ENCODE results near the gene PRSS27.

Gene PRSS27

DNA sequence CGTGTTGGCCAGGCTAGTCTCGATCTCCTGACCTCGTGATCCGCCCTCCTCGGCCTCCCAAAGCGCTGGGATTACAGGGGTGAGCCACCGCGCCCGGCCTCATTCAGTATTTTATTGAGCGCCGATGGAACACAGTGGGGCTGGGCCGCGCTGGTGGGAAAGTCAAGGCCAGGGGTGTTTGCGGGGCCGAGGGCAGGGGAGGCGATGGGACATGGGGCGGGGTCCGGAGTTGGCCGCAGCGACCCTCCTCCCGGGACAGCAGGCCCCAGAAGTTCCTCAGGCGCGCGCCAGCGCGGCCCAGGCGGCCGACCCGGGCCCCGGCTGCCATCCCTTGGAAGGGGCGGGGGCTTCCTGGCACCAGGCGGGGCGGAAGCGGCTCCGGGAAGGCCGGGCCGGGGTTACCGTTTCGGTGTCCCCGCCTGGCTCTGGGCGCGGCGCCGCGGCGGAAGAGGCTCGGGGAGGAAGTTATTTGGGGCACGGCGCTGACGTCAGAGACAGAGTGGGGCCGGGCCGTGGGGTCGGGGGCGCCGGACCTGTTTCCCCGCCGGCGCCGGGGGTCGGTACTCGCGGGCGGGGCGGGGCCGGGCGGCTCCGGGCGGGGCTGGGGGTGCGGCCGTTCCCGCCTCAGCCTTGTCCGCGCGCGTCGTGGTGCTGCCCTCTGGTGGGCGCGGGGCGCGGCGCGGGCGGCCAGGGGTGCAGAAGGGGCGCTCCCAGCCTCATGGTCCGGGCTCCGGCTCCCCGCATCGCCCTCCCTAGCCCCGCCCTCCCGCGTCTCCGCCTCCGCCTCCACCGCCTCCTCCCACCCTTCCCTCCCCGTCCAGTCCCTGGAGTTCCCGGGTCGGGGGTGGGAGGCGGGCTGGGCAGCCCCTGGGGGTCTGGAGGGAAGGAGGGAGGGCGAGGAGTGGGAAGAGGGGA lies 952 bp upstream of the PRSS27 start:
- Histone ChIP-seq H3K27me3 (replicated peaks) (no peaks in the 10 kb centered on the region), H3K36me3 (replicated peaks) (no peaks in the 10 kb centered on the region), H3K27ac (no peak overlapping the region), H3K4me3 (ENCODE audit: low read depth, low read length) (peak overlapping the region; percentile 58)
- peak; percentile 57 for DNase-seq
- TF ChIP-seq, protein P1, sequence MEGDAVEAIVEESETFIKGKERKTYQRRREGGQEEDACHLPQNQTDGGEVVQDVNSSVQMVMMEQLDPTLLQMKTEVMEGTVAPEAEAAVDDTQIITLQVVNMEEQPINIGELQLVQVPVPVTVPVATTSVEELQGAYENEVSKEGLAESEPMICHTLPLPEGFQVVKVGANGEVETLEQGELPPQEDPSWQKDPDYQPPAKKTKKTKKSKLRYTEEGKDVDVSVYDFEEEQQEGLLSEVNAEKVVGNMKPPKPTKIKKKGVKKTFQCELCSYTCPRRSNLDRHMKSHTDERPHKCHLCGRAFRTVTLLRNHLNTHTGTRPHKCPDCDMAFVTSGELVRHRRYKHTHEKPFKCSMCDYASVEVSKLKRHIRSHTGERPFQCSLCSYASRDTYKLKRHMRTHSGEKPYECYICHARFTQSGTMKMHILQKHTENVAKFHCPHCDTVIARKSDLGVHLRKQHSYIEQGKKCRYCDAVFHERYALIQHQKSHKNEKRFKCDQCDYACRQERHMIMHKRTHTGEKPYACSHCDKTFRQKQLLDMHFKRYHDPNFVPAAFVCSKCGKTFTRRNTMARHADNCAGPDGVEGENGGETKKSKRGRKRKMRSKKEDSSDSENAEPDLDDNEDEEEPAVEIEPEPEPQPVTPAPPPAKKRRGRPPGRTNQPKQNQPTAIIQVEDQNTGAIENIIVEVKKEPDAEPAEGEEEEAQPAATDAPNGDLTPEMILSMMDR (IDR thresholded peaks at IDR 0.05; ENCODE audit: low read depth, low read length, missing control alignments) = peak; percentile 43
- in situ Hi-C loops (cut with HindIII; ENCODE audit: low pct_ligation_motif_present, low sequenced_read_pairs) = no loop called here

DNA sequence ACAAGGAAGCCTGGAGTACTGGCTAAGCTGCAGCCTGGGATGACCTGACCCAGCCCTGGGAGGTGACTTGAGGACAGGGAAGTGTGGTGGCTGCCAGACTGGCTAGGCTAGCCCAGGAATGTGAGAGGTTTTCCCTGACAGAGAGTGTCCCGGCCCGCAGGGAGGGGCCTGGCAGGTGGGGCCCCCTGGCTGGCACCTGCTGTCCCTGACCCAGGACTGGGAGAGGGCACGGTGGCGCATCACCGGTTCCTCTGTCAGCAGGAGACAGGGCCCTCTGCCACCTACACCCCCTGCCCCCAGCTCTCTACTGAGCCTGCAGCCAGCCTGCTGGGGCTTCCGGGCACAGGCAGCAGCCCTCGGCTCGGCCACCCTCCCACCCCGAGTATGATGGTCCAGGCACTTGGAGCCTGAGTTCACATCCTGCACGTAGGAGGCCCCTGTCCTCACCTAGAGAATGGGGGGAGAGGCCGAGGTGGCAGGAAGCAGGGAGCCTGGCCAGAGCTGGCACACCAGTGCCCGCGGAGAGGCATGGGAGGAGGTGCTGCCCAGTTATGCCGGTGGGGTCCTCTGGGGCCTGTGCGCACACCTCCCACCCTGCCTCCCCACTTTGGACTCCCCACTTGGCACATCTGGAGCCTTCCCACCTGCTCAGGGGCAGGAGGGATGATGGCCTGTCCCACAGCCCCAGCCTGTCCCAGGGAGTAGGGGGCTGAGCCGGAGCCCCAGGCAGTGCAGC lies 528 bp downstream of the PRSS27 start:
- TF ChIP-seq, protein P1 (IDR thresholded peaks at IDR 0.05; ENCODE audit: low read depth, low read length, missing control alignments) = no peak
- Histone ChIP-seq H3K4me3 (ENCODE audit: low read depth, low read length) (no peak overlapping the region), H3K27me3 (replicated peaks) (no peaks in the 10 kb centered on the region), H3K27ac (no peak overlapping the region), H3K36me3 (replicated peaks) (no peaks in the 10 kb centered on the region)
- in situ Hi-C loops (cut with HindIII; ENCODE audit: low pct_ligation_motif_present, low sequenced_read_pairs) = no loop called here
- no peak for DNase-seq

DNA sequence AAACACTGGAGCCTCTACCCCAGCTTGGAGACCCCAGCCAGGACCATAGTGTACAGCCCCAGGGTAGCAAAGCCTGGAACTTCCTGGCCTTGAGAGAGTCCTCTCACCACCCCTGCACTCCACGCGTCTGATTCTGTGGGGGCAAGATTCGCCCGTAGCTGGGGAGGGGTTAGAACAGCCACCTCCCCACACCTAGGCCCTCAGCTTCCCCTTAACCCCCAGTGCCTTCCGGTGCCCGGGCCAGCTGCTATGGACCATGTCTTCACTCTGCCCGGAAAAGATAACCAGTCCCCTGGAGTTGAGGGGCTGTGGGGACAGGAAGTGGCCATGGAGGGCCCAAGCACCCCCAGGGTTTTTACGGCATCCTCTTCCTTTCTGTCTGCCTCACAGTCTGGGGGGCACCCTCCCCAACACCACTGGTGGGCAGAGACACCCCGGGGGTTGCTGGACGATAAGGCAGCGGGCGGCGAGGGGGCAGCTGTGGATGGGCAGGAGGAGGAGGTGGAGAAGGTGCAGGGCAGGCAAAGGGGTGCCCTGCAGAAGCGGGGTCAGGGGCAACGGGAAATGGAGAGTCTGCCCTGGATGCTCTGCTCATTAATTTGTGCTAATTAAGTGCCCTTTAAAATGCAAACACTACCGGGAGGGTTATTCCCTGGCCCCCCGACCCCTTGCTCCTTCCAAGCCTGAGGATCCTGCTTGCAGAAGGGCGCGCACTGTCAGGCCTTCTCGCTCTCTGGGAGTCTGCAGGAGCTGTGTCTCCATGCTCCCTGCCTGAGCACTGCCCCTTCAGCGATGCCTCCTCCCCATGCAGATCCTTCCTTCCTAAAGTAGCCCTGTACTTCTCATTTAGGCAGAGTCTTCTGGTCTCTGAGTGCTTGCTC lies 2.4 kb downstream of the PRSS27 start:
- H3K27me3 ChIP-seq (replicated peaks) = no peaks in the 10 kb centered on the region
- no peak overlapping the region for H3K4me3 ChIP-seq (ENCODE audit: low read depth, low read length)
- DNase-seq = no peak
- TF ChIP-seq, protein P1 (IDR thresholded peaks at IDR 0.05; ENCODE audit: low read depth, low read length, missing control alignments) = no peak
- no peaks in the 10 kb centered on the region for H3K36me3 ChIP-seq (replicated peaks)
- no peak overlapping the region for H3K27ac ChIP-seq
- in situ Hi-C loops (cut with HindIII; ENCODE audit: low pct_ligation_motif_present, low sequenced_read_pairs) = no loop called here

DNA sequence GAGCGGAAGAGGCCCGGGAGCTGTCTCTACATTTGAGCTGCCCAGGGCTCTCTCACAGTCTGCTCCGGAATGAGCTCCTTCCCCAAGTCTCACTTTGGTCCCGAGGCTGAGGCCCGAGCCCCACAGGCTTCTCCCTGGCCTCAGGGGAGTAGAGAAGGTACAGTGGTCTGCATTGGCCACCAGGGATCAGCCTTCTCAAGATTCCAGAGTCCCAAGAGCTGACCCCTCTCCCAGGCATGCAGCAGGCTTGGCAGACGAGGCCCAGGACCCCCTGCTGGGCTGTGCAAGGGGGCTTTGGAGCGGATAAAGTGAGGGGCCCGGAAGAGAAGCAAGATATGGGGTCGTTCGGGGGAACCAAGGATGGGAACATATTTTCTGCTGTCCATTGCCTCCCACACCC lies 3.1 kb downstream of the PRSS27 start:
- TF ChIP-seq, protein P1 (IDR thresholded peaks at IDR 0.05; ENCODE audit: low read depth, low read length, missing control alignments) = peak; percentile 1
- H3K36me3 ChIP-seq (replicated peaks) = no peaks in the 10 kb centered on the region
- in situ Hi-C loops (cut with HindIII; ENCODE audit: low pct_ligation_motif_present, low sequenced_read_pairs) = no loop called here
- H3K27ac ChIP-seq = no peak overlapping the region
- no peaks in the 10 kb centered on the region for H3K27me3 ChIP-seq (replicated peaks)
- no peak overlapping the region for H3K4me3 ChIP-seq (ENCODE audit: low read depth, low read length)
- DNase-seq = no peak

DNA sequence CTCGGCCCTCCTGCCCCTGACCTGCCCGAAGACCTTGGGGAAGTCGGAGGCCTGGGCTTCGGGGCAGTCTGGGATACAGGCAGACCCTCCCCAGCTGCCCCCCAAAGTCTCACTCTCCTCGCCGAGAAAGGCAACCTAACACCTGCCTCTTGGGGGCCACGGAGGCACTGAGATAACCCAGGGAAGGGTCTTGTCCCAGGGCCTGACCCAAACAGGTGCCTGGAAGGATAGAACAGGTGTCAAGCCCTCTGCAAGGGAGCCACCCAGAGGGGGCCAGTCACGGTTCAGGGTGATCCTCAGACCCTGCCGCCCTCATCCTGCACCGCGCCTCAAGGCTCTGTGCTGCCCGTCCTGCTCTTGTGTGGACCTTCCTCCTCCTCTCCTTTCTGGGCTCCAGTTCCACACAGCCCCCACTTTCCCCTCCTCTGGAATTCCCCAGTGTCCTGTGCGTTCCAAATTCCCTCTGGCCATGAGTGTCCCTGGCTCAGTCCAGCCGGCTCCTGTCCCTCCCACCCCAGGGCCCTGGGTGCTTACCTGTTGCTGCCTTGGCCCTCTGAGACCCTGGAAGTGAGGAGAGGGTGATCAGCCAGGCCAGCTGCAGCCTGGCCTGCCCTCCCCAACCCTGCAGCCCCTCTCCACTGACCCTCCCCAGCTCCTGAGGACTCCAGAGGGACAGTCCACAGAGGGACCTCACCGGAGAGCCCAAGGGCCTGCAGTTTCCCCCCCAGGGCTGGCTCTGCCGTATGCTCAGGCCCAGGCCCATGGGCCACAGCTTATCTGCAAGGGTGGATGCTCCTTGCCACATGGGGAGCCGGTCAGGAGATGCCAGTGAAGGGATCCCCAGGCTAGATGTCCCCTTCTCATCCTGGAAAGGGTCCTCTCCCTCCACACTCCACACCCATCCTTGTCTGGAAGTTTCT lies 3.8 kb downstream of the PRSS27 start:
- H3K4me3 ChIP-seq (ENCODE audit: low read depth, low read length) = no peak overlapping the region

More for the DNA sequence above, 3.8 kb downstream of the PRSS27 start:
- in situ Hi-C loops (cut with HindIII; ENCODE audit: low pct_ligation_motif_present, low sequenced_read_pairs) = no loop called here
- TF ChIP-seq, protein P1 (IDR thresholded peaks at IDR 0.05; ENCODE audit: low read depth, low read length, missing control alignments) = no peak
- Histone ChIP-seq H3K27ac (no peak overlapping the region), H3K36me3 (replicated peaks) (no peaks in the 10 kb centered on the region), H3K27me3 (replicated peaks) (no peaks in the 10 kb centered on the region)
- no peak for DNase-seq
